GM19043 (cell line): ENCODE data around the gene SLC9A7.

Experiments
- ATAC-seq: cut with Tn5 transposase; IDR thresholded peaks from one replicate; pipeline ENCODE4 v1.9.1; 2021; ENCODE audit warnings: low read depth; ENCODE audit not compliant: unreplicated experiment

The SLC9A7 gene

DNA sequence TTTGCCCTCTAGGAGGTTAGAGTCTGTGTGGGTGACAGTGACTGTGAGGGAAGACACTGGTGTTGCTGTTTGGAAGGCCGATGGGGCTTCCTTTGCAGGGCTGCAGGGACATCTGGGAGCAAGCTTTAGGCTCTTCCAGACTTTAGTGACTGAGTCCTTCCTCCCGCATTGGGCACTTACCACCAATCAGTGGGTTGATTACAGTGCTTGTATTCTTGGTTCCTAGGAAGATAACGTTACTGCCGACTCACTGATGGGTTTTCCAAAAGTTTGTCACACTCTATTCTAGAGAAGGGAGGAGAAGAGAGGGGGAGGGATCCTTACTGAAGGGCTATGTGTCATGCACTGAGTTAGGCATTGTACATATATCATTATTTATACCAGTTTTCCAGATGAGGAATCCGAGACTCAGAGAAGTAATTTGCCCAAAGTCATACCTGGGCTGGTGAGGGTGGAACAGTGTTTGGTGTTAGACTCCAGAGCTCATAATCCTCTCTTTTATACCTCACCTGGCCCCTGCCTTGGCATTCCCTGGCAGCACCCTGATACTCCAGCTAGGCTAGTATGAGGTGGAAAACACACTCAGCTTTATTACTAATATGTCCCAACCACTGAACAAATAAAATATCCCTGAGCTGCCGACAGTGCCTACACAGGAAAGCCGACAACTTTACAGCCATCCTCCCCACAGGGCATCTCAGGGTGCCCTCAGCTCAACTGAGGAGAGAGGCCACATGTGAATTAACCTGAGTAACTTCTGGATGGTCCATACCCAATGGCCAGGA lies 181.5 kb downstream of the SLC9A7 start:
- ATAC-seq, result no peak

DNA sequence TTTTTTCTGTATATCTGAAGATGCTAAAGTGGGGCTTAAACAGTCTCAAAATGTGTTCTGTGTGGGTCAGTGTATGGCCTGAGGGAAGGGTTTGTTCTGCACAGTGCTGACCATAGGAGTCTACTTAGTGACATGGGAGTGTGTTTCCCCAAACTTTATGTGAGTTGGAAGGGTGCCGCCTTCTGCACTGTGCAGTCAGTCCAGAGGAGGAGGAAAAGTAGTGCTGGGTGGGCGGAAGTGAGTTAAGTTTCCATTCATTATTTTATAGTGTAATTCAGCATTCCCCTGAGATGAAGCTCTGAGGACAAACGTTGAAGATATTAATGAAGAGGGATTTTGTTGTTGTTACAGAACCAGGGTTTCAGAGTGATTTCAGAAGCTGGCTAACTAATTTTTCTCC lies 182.5 kb downstream of the SLC9A7 start:
- ATAC-seq, result no peak

DNA sequence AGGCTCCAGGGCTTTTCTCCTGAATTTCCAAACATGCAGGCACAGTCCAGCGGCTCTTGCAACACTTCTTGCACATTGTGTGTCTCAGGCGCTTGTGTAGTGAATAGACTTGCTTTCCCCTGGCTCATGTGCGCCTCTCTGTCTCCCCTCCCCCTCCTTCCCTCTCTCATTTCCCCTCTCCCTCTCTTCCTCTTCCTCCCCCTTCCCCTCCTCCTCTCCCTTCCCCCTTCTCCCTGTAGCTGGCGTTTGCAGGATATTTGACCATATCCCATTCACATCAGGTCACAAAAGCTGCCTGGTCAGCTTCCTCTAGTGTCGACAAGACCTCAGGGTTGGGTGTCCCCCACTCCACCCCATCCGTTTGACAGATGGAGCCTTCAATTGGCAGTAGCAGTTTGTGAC lies 182.9 kb downstream of the SLC9A7 start:
- ATAC-seq, result no peak

DNA sequence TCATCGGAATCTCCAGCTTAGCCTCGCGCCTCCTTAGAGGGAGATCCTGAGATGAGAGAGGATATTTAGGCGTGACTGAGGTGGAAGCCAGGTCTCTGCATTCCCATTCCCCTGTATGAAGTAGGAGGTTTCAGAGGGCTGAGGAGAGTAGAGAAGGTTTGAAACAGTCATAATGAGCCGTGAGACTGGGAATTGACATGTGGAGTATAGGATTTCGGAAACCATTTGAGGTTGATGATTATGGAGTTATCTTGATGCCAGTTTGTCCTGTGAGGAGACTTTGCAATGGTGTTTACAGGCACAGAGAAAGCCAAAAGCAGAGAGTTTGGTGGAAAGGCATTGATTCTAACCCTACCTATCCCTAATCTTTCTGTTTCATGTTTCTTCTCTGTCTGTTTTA lies 183.3 kb downstream of the SLC9A7 start:
- ATAC-seq, result no peak

DNA sequence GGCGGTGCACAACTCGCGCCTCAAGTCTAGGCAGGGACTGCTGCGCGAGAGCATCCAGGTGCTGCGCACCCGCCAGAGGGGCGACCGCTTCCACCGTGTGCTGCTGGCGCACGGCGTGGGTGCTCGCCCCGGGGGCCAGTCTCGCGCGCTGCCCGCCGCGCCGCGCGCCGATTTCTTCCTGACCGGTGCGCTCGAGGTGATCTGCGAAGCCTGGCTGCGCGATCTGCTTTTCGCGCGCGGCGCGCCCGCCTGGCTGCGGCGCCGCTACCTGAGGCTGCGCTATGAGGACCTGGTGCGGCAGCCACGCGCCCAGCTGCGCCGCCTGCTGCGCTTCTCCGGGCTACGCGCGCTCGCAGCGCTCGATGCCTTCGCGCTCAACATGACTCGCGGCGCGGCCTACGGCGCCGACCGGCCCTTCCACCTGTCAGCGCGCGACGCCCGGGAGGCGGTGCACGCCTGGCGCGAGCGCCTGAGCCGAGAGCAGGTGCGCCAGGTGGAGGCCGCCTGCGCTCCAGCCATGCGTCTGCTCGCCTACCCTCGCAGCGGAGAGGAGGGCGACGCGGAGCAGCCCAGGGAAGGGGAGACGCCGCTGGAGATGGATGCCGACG lies 184.0 kb downstream of the SLC9A7 start:
- ATAC-seq, result no peak

DNA sequence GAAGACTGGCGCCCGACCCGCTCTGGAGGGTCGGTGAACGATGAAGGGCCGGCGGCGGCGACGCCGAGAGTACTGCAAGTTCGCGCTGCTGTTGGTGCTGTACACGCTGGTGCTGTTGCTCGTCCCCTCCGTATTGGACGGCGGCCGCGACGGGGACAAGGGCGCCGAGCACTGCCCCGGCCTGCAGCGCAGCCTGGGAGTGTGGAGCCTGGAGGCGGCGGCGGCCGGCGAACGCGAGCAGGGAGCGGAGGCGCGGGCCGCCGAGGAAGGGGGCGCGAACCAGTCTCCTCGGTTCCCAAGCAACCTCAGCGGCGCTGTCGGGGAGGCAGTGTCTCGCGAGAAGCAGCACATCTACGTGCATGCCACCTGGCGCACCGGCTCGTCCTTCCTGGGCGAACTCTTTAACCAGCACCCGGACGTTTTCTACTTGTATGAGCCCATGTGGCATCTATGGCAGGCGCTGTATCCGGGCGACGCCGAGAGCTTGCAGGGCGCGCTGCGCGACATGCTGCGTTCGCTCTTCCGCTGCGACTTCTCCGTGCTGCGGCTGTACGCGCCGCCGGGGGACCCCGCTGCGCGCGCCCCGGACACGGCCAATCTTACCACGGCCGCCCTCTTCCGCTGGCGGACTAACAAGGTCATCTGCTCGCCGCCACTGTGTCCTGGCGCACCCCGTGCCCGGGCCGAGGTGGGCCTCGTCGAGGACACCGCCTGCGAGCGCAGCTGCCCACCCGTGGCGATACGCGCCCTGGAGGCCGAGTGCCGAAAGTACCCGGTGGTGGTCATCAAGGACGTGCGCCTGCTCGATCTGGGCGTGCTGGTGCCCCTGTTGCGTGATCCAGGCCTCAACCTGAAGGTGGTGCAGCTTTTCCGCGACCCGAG lies 184.8 kb downstream of the SLC9A7 start:
- ATAC-seq, result no peak

DNA sequence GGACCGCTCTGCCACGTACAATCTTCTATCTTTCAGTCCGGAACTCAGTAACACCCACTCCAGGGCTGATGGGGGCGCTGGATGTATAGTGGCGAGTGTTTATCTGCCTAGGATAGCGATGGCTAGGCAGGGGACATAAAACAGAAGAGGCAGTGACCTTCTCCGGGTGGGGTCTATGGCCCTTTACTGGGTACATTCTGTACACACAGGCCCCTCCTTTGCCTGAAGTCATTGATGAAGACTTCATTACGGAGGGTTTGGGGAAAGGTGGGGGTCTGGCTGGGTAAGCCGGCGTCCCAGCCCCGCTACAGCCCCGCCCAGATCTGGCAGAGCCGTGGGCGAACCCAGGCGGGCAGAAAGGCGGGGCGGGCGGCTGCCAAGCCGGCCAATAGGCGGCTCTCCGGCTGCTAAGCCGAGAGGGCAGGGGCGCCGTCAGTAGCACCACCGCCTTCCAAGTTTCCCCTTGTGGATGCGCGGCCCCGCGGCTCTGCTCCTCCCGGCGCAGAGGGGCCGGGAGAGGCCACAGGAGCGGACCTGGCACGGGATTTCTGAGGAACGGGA lies 185.5 kb downstream of the SLC9A7 start, which contains the start of gene CHST7:
Gene CHST7, plus strand, starts transcription at position 435 of the 561 bp plus-strand sequence. CDS start 167 bp downstream, outside the sequence.
- ATAC-seq, result peak; percentile 30

DNA sequence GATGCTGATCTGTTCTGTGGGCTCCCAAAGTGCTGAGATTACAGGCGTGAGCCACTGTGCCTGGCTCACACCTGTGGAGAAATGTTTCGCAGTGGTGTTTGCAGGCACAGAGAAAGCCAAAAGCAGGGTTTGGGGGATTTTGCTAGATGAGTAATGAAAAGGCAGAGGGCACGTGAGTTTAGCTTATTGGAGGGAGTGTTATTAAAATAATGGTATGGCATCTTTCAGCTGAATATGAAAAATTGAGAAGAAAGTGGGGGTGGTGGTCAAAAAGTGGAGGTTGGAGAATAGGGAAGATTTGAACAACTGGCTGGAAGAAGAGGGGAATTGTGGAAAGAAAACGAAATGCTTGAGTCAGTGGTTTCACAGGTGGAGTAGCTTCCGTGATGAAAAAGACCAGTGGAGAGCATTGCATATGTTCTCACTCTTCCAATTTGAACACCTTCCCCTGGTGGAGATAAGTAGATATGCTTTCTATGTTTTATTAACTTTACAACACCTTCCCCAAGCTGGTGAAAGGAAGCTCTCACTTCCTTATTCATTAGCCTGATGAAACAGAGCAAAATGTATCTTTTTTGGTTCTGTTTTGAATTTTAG lies 186.5 kb downstream of the SLC9A7 start:
- ATAC-seq, result peak; percentile 38

DNA sequence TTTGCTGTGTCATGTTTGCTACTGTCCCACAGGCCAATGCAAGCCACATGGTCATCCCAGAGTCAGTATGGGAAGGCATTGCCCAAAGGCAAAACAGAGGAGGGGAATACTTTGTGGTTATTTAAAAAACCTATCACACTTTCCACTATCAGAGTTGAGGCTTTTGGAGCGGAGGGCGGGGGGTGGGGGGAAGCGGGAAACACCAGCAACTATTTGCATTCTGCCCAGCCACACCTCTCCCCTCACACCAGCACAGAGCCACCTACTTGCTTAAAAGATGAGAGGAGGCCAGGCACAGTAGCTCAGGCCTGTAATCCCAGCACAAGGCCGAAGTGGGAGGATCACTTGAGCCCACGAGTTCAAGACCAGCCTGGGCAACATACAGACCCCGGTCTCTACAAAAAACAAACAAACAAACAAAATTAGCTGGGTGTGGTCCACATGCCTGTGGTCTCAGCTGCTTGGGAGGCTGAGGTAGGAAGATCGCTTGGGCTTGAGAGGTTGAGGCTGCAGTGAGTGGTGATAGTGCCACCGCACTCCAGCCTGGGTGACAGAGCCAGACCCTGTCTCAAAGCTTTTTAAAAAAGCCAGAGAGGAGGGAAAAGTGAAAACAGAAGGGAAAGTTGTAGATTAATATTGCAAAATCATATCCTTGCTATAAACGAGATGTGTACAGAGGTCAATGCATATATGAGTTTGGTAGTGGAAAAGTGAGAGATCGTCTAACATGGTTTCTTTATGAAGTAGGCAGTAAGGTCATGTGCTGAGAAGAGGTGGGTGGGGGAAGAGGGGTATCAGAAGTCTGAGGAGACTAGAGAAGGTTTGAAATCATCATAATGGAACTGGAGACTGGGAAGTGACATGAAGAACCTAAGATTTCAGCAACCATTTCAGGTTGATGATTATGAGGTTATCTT lies 187.2 kb downstream of the SLC9A7 start:
- no peak for ATAC-seq

DNA sequence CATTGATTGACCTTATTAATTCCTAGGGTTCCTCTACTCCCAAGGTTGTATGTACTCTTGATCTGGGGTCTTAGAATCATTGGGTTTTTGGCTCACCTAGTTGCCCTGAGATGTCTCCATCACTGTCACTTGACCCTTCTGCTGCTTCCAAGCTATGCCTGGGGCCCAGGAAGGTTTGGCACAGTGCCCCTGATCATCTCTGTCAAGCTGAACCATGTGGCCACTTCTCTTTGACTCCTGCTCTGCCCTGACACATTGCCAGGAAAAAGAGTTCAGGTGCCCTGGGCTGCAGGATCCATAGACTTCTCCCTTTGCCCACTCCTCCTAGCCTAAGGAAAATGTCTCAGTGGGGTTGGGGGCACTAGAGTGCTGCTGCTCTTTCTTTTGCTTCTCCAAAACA lies 189.3 kb downstream of the SLC9A7 start:
- no peak for ATAC-seq

DNA sequence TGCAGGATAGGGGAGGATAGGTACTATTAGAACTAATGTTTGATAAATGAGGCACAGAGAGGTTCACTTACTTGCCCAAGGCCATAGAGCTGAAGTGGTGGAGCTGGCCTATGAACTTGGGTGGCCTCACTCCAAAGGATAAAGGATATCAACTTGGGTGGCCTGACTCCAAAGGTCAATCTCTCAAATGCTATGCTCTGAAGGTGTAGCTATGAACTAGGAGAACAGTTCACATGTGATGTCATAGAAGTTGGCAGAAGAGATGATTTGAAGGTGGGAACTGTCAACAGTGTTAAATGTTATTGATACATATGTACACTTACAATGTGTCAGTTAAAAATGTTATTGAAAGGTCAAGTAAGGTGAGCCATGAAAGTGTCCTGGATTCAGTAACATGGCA lies 191.5 kb downstream of the SLC9A7 start:
- ATAC-seq, result no peak

DNA sequence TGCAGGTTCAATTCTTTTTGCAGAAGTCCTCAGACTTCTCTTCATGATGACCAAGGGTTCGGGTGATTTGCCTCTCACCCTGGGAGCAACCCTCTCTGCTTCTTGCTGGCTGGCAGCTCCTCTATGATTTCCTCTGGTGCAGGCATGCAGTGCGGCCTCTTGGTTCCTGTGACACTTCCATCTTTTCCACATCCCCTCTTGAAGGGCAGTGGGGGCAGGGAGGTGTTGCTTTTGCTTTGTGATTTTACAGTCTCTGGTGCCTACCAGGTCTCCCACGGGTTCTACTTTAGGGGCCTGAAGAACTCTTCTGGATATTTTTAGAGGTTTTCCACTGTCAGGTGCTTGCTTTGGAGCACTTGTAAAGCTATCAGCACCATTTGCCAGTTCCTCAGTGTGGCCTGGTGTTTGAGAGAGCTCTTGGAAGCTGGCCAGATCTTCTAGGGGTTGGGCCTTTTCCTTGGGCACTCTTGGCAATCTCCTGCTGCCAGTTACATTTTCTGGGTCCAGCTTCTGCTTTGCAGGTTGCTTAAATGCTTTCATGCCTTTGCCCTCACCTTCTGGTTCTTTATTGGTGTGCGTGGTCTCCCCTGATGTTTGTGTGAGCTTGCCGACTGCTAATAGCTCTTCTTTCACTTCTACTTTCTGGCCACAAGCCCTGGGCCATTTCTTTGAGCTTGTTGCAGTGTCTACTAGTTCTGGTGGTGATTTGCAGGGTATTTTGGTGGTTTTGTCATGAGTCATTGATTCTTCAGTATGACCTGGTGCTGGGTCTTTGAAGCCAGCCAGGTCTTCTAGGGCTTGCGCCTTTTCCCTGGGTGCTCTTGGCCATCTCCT lies 196.9 kb downstream of the SLC9A7 start:
- ATAC-seq, result peak; percentile 94

DNA sequence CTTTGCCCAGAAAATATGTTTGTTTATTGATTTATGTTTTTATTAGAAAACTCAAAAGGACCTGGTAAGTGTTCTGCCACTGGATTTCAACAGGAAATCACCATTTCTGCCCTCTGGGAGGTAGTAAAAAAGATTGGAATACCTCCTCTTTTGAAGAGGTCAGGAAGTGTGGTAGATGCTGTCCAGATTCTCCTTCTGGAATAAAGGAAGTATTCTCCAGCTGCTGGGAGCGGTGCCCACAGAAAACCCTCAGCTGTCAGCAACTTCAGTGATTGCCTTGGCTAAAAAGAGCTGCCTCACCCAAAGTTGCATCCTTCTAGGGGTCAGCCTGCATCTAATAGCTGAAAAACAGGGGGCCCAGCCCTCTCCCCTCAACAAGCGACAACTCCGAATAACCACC lies 199.9 kb downstream of the SLC9A7 start:
- no peak for ATAC-seq

DNA sequence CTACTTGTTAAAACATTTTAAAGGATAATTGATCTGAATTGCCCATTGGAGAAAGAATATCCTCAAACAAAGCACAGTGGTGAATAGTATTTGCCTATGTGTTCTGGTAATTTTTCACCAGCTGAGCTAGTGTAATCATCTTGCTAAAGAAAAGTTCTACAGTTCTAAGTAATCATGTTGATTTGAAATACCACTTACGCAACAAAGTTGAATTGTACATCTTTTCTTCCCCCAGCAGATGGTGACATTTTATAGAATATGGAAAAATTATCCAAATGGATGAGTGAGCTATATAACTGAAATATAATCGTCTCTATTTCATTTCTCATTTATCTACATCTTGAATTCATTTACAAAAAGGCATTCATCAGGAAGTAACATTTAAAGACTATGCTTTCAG lies 204.0 kb downstream of the SLC9A7 start:
- no peak for ATAC-seq

DNA sequence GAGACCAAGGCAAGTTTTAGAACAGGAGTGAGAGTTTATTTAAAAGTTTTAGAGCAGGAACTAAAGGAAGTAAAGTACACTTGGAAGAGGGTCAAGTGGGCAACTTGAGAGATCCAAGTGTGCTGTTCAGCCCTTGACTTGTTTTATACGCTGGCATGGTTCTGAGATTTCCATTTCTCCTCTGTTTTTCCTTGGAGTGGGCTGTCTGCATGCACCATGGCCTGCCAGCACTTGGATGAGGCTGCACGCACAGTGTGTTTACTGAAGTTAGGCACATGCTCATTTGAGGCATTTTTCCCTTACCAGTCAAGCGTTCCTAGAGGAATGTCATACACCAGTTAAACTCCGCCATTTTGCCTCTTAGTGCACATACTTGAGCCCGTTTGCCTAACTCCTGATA lies 205.0 kb downstream of the SLC9A7 start:
- no peak for ATAC-seq

DNA sequence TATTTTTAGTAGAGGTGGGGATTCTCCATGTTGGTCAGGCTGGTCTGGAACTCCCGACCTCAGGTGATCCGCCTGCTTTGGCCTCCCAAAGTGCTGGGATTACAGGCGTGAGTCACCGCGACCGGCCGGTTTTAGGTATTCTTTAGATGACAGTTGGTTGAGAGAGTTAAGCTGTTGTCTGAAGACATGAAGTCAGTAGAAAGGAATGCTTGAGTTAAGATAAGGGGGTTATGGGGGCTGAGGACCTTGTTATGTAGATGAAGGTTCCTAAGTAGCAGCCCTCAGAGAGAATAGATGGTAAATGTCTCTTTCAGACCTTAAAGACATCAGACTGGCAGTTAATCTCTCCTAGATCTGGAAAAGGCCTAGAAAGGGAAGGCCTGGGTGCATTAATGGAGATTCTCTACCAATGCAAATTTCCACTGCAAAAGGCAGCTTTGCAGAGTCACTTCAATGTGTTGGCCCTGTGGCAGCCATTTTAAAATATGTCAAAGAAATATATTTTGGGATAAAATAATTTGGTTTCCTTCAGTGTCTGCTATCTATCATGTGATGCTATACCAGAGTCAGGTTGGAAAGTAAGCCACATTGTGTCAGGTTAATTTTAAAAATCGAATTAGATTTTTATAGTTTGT lies 207.3 kb downstream of the SLC9A7 start:
- no peak for ATAC-seq

DNA sequence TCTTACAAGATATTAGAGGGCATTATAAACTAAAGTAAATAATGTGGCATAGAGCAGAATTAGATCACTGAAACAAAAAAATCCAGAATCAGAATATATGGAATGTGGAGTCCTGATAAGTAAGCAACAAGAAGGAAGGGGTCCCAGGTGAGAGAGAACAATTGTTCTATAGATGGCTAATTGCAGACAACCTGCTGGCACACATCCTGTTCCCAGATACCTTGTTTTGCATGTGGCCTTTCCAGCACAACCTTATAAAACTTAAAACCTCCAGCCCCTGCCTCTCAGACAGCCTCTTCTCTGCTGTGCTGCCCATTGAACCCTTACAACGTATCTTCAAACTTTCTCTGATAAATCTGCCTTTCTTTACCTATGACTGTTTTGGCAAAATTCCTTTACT lies 209.0 kb downstream of the SLC9A7 start:
- no peak for ATAC-seq
